Epithelial cell of proximal tubule (primary cell): ENCODE data around the gene LRRC3C. TPM values are rescaled to one million over a fixed set of nuclear protein-coding genes. Genes with fewer than 3 reads are reported as not detected.

Experiments used
- DNase-seq: peaks from one replicate; pipeline ENCODE4 v3.0.0-alpha.2; 2011; ENCODE audit warnings: low read depth
- H3K4me3 ChIP-seq: 2 replicates; pipeline ENCODE4 v1.5.1; 2011; ENCODE audit warnings: low read depth, mild to moderate bottlenecking, low read length
- CTCF ChIP-seq: conservative IDR thresholded peaks from 2 replicates; pipeline ENCODE4 v1.5.1; 2012; ENCODE audit warnings: low read depth, mild to moderate bottlenecking, low read length
- total RNA-seq: library from RNA; depleted of rRNA; stranded (reverse); fragments of >200 nt; gene quantifications from 2 replicates; pipeline ENCODE4 v1.2.3, GENCODE V29; 2015

Gene LRRC3C
- total RNA-seq, 1 donor from 2014 or later: not detected

GRCh38 chr17:39979016-39979670 is 51.6 kb downstream of the LRRC3C start:
- no peak overlapping the region for H3K4me3 ChIP-seq
- DNase-seq: peak; percentile 64
- TF ChIP-seq CTCF: no peak

GRCh38 chr17:39979893-39980350 is 52.4 kb downstream of the LRRC3C start:
- no peak for DNase-seq
- TF ChIP-seq CTCF: no peak
- peak overlapping the region; percentile 67 for H3K4me3 ChIP-seq

- peak within 1 kb of the TSS; percentile 67 for H3K4me3 ChIP-seq
- peak; percentile 99 for DNase-seq
- TF ChIP-seq CTCF: peak; percentile 76
Measured at GRCh38 chr17:39980351-39981206, 53.0 kb downstream of the LRRC3C start, which contains the start of gene PSMD3. Gene PSMD3, plus strand, starts transcription at chr17:39980807. Its CDS starts 164 bp downstream, at chr17:39980971.

GRCh38 chr17:39981207-39981741 is 53.7 kb downstream of the LRRC3C start:
- DNase-seq: no peak
- H3K4me3 ChIP-seq: peak overlapping the region; percentile 67
- no peak for TF ChIP-seq CTCF

GRCh38 chr17:39981766-39982375 is 54.3 kb downstream of the LRRC3C start:
- TF ChIP-seq CTCF: no peak
- no peak for DNase-seq
- peak overlapping the region; percentile 67 for H3K4me3 ChIP-seq

GRCh38 chr17:39988206-39988810 is 60.8 kb downstream of the LRRC3C start:
- H3K4me3 ChIP-seq: no peak overlapping the region
- no peak for DNase-seq
- no peak for TF ChIP-seq CTCF
